GM23338 (cell line): ENCODE data around the gene FSIP1. TPM values are rescaled to one million over a fixed set of nuclear protein-coding genes. Genes with fewer than 3 reads are reported as not detected.
A peak's percentile ranks its signal among the peaks of the same experiment; 100 is the strongest.

Source experiments
- ATAC-seq: fragments of 200-7000 bp; cut with Tn5 transposase; 3 replicates; pipeline ENCODE4 v1.9.1; 2020
- DNase-seq: peaks from one replicate; pipeline ENCODE4 v3.0.0-alpha.2; 2015; ENCODE audit warnings: low spot score
- H2AFZ ChIP-seq: fragments of 200-600 bp; sonication (generic); 2 replicates; pipeline ENCODE4 v1.8.0; 2016; ENCODE audit warnings: antibody characterized with exemption, mild to moderate bottlenecking, moderate library complexity
- H3F3A ChIP-seq: fragments of 200-600 bp; sonication (generic); replicated peaks from 2 replicates; pipeline ENCODE4 v1.8.0; 2017; ENCODE audit warnings: antibody characterized with exemption, mixed run types, low read depth
- H3K27ac ChIP-seq: fragments of 200-600 bp; sonication (generic); 2 replicates; pipeline ENCODE4 v1.6.1; 2016; ENCODE audit warnings: low read depth
- H3K27me3 ChIP-seq: fragments of 200-600 bp; sonication (generic); 2 replicates; pipeline ENCODE4 v1.8.0; 2016; ENCODE audit warnings: mild to moderate bottlenecking, mixed run types, moderate library complexity; ENCODE audit not compliant: insufficient read depth
- H3K36me3 ChIP-seq: fragments of 200-600 bp; sonication (generic); 2 replicates; pipeline ENCODE4 v1.8.0; 2016; ENCODE audit warnings: mild to moderate bottlenecking; ENCODE audit not compliant: insufficient read depth
- H3K4me1 ChIP-seq: fragments of 200-600 bp; sonication (generic); 2 replicates; pipeline ENCODE4 v1.8.0; 2016; ENCODE audit warnings: mild to moderate bottlenecking, moderate library complexity; ENCODE audit not compliant: insufficient read depth
- H3K4me2 ChIP-seq: fragments of 200-600 bp; sonication (generic); 2 replicates; pipeline ENCODE4 v1.7.1; 2017; ENCODE audit warnings: mixed run types
- H3K4me3 ChIP-seq: fragments of 200-600 bp; sonication (generic); 2 replicates; pipeline ENCODE4 v1.6.1; 2016; ENCODE audit warnings: mixed run types
- H3K79me2 ChIP-seq: fragments of 200-600 bp; sonication (generic); replicated peaks from 2 replicates; pipeline ENCODE4 v1.8.0; 2017; ENCODE audit warnings: mild to moderate bottlenecking; ENCODE audit not compliant: insufficient read depth
- H3K9me2 ChIP-seq: fragments of 200-600 bp; sonication (generic); 2 replicates; pipeline ENCODE4 v1.8.0; 2017; ENCODE audit not compliant: insufficient read depth
- H4K20me1 ChIP-seq: fragments of 200-600 bp; sonication (generic); replicated peaks from 2 replicates; pipeline ENCODE4 v1.8.0; 2017; ENCODE audit warnings: mild to moderate bottlenecking; ENCODE audit not compliant: insufficient read depth
- H3K27ac Mint-ChIP-seq: 2 replicates; pipeline ENCODE4 v1.8.0; 2020; ENCODE audit warnings: inconsistent platforms, mild to moderate bottlenecking, moderate library complexity, mixed read lengths
- H3K27me3 Mint-ChIP-seq: 3 replicates; pipeline ENCODE4 v1.8.0; 2022; ENCODE audit warnings: low read depth, mild to moderate bottlenecking, moderate library complexity, mixed read lengths, inconsistent platforms; ENCODE audit not compliant: insufficient read depth, poor library complexity
- H3K36me3 Mint-ChIP-seq: 3 replicates; pipeline ENCODE4 v1.8.0; 2021; ENCODE audit warnings: low read depth, mild to moderate bottlenecking, inconsistent platforms, moderate library complexity, mixed read lengths
- H3K4me1 Mint-ChIP-seq: 3 replicates; pipeline ENCODE4 v1.8.0; 2020; ENCODE audit warnings: mild to moderate bottlenecking, inconsistent platforms, mixed read lengths
- H3K4me3 Mint-ChIP-seq: 3 replicates; pipeline ENCODE4 v1.8.0; 2021; ENCODE audit warnings: moderate library complexity, mild to moderate bottlenecking, inconsistent platforms, mixed read lengths
- H3K9me3 Mint-ChIP-seq: 3 replicates; pipeline ENCODE4 v1.8.0; 2020; ENCODE audit warnings: moderate library complexity, mild to moderate bottlenecking, inconsistent platforms, mixed read lengths
- CREB1 ChIP-seq: fragments of 250-450 bp; sonication (Bioruptor Pico); IDR thresholded peaks from 2 replicates; pipeline ENCODE4 v1.5.0; 2020; ENCODE audit warnings: low read depth, mild to moderate bottlenecking, moderate library complexity
- EZH2 ChIP-seq: fragments of 200-600 bp; sonication (generic); IDR thresholded peaks from one replicate; pipeline ENCODE4 v1.8.0; 2017; ENCODE audit warnings: antibody characterized with exemption, mild to moderate bottlenecking, low read depth; ENCODE audit not compliant: unreplicated experiment
- EZH2phosphoT487 ChIP-seq: fragments of 200-600 bp; sonication (generic); IDR thresholded peaks from one replicate; pipeline ENCODE4 v1.8.1; 2018; ENCODE audit warnings: antibody characterized with exemption; ENCODE audit not compliant: unreplicated experiment
- JUNB ChIP-seq: IDR thresholded peaks from one replicate; pipeline ENCODE4 v1.6.1; 2016; ENCODE audit warnings: antibody characterized with exemption; ENCODE audit not compliant: unreplicated experiment
- NANOG ChIP-seq: IDR thresholded peaks from 2 replicates; pipeline ENCODE4 v1.6.1; 2016; ENCODE audit warnings: antibody characterized with exemption, borderline replicate concordance
- POLR2AphosphoS5 ChIP-seq: IDR thresholded peaks from 2 replicates; pipeline ENCODE4 v1.6.1; 2016; ENCODE audit warnings: antibody characterized with exemption, low read depth
- REST ChIP-seq: IDR thresholded peaks from one replicate; pipeline ENCODE4 v1.6.1; 2018; ENCODE audit warnings: antibody characterized with exemption; ENCODE audit not compliant: unreplicated experiment
- STAT1 ChIP-seq: IDR thresholded peaks from one replicate; pipeline ENCODE4 v1.6.1; 2016; ENCODE audit warnings: antibody characterized with exemption; ENCODE audit not compliant: unreplicated experiment
- ZNF114 ChIP-seq: fragments of 250-450 bp; sonication (Bioruptor Pico); IDR thresholded peaks from 2 replicates; pipeline ENCODE4 v1.5.0; 2020; ENCODE audit warnings: mild to moderate bottlenecking, moderate library complexity
- ZNF331 ChIP-seq: fragments of 250-450 bp; sonication (Bioruptor Pico); IDR thresholded peaks from 2 replicates; pipeline ENCODE4 v1.5.0; 2020; ENCODE audit warnings: low read depth, mild to moderate bottlenecking, moderate library complexity
- polyA plus RNA-seq: library from polyadenylated mRNA; unstranded; fragments of >200 nt; fragmentation: Nextera tagmentation; extraction: Ambion mirVana; gene quantifications from 2 replicates; pipeline ENCODE4 v1.2.1, GENCODE V29; 2016
- total RNA-seq: library from RNA; depleted of rRNA; stranded (reverse); fragments of >200 nt; shearing (Covaris generic); gene quantifications from 2 replicates; pipeline ENCODE4 v1.2.3, GENCODE V29; 2014
- TF ChIP-seq, protein P1 (sequence below), 2 experiments: fragments of 200-600 bp in 1 of 2; sonication (generic) in 1 of 2; conservative IDR thresholded peaks; 2 replicates each; pipeline versions ENCODE4 v1.5.1 to v1.6.1; 2016 to 2017; ENCODE audit warnings: antibody characterized with exemption in 2 of 2, low read depth in 2 of 2, mild to moderate bottlenecking in 2 of 2, moderate library complexity in 1 of 2
- TF ChIP-seq, protein P2 (sequence below): IDR thresholded peaks from 2 replicates; pipeline ENCODE4 v1.6.1; 2016; ENCODE audit warnings: antibody characterized with exemption
- TF ChIP-seq, protein P3 (sequence below): fragments of 250-450 bp; sonication (Bioruptor Pico); IDR thresholded peaks from 2 replicates; pipeline ENCODE4 v1.5.0; 2020; ENCODE audit warnings: mild to moderate bottlenecking, moderate library complexity

Gene FSIP1
- total and polyA plus RNA-seq, 2 experiments from 2014 or later, result 0.92 to 2.1 TPM

DNA sequence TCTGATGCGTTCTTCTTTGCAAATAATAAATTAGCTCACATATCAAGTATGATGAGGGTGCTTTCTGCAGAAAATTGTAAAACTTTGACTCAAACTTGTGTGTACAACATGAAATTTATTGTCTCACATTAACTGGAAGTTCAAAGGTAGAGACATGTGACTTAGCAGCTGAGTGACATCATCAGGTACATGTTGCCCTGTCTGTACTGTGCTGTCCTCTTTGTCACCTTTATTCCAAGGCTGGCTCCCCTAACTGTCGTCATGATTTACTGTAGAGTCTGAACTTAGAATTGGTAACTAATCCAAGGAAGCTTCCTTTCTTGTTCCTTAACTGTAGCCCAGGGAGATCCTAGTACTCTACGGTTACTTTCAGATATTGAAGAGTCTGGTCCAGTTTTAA is 12.3 kb upstream of the FSIP1 start:
- peaks cover 53% of the 10 kb centered on the region for H3K4me1 Mint-ChIP-seq
- peaks cover 5% of the 10 kb centered on the region; the same call in 1 of the 2 replicates for H4K20me1 ChIP-seq

More for the DNA sequence above, 12.3 kb upstream of the FSIP1 start:
- Mint-ChIP-seq H3K27ac (no peak overlapping the region), H3K27me3 (peaks cover 11% of the 10 kb centered on the region), H3K9me3 (no peaks in the 10 kb centered on the region), H3K36me3 (peaks cover 22% of the 10 kb centered on the region), H3K4me3 (no peak overlapping the region)
- no peak for ATAC-seq
- peaks cover 6% of the 10 kb centered on the region; the same call in 1 of the 2 replicates for H3K9me2 ChIP-seq
- no peak overlapping the region for H3K4me3 ChIP-seq
- no peak overlapping the region for H2AFZ ChIP-seq
- H3K4me2 ChIP-seq, result no peak overlapping the region
- peak overlapping the region; percentile 21; the same call in 1 of the 2 replicates for H3K27ac ChIP-seq
- H3K4me1 ChIP-seq, result peaks cover 15% of the 10 kb centered on the region; the same call in 1 of the 2 replicates
- no peak for DNase-seq
- 0 out of 2 replicates have a peak, but pooled peaks cover 14% of the 10 kb centered on the region for H3F3A ChIP-seq
- H3K36me3 ChIP-seq, result 0 out of 2 replicates have a peak, but pooled peaks cover 9% of the 10 kb centered on the region
- TF ChIP-seq POLR2AphosphoS5 (no peak), ZNF331 (CRISPR knock-in tag) (no peak), EZH2phosphoT487 (no peak), NANOG (no peak), JUNB (no peak), EZH2 (no peak), CREB1 (no peak), ZNF114 (no peak), REST (no peak), STAT1 (no peak)
- TF ChIP-seq, protein P1, sequence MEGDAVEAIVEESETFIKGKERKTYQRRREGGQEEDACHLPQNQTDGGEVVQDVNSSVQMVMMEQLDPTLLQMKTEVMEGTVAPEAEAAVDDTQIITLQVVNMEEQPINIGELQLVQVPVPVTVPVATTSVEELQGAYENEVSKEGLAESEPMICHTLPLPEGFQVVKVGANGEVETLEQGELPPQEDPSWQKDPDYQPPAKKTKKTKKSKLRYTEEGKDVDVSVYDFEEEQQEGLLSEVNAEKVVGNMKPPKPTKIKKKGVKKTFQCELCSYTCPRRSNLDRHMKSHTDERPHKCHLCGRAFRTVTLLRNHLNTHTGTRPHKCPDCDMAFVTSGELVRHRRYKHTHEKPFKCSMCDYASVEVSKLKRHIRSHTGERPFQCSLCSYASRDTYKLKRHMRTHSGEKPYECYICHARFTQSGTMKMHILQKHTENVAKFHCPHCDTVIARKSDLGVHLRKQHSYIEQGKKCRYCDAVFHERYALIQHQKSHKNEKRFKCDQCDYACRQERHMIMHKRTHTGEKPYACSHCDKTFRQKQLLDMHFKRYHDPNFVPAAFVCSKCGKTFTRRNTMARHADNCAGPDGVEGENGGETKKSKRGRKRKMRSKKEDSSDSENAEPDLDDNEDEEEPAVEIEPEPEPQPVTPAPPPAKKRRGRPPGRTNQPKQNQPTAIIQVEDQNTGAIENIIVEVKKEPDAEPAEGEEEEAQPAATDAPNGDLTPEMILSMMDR (conservative IDR thresholded peaks at IDR 0.05; ENCODE audit: low read depth in 2 of 2), result no peak
- TF ChIP-seq, protein P2, sequence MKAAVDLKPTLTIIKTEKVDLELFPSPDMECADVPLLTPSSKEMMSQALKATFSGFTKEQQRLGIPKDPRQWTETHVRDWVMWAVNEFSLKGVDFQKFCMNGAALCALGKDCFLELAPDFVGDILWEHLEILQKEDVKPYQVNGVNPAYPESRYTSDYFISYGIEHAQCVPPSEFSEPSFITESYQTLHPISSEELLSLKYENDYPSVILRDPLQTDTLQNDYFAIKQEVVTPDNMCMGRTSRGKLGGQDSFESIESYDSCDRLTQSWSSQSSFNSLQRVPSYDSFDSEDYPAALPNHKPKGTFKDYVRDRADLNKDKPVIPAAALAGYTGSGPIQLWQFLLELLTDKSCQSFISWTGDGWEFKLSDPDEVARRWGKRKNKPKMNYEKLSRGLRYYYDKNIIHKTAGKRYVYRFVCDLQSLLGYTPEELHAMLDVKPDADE, result no peak
- TF ChIP-seq, protein P3, sequence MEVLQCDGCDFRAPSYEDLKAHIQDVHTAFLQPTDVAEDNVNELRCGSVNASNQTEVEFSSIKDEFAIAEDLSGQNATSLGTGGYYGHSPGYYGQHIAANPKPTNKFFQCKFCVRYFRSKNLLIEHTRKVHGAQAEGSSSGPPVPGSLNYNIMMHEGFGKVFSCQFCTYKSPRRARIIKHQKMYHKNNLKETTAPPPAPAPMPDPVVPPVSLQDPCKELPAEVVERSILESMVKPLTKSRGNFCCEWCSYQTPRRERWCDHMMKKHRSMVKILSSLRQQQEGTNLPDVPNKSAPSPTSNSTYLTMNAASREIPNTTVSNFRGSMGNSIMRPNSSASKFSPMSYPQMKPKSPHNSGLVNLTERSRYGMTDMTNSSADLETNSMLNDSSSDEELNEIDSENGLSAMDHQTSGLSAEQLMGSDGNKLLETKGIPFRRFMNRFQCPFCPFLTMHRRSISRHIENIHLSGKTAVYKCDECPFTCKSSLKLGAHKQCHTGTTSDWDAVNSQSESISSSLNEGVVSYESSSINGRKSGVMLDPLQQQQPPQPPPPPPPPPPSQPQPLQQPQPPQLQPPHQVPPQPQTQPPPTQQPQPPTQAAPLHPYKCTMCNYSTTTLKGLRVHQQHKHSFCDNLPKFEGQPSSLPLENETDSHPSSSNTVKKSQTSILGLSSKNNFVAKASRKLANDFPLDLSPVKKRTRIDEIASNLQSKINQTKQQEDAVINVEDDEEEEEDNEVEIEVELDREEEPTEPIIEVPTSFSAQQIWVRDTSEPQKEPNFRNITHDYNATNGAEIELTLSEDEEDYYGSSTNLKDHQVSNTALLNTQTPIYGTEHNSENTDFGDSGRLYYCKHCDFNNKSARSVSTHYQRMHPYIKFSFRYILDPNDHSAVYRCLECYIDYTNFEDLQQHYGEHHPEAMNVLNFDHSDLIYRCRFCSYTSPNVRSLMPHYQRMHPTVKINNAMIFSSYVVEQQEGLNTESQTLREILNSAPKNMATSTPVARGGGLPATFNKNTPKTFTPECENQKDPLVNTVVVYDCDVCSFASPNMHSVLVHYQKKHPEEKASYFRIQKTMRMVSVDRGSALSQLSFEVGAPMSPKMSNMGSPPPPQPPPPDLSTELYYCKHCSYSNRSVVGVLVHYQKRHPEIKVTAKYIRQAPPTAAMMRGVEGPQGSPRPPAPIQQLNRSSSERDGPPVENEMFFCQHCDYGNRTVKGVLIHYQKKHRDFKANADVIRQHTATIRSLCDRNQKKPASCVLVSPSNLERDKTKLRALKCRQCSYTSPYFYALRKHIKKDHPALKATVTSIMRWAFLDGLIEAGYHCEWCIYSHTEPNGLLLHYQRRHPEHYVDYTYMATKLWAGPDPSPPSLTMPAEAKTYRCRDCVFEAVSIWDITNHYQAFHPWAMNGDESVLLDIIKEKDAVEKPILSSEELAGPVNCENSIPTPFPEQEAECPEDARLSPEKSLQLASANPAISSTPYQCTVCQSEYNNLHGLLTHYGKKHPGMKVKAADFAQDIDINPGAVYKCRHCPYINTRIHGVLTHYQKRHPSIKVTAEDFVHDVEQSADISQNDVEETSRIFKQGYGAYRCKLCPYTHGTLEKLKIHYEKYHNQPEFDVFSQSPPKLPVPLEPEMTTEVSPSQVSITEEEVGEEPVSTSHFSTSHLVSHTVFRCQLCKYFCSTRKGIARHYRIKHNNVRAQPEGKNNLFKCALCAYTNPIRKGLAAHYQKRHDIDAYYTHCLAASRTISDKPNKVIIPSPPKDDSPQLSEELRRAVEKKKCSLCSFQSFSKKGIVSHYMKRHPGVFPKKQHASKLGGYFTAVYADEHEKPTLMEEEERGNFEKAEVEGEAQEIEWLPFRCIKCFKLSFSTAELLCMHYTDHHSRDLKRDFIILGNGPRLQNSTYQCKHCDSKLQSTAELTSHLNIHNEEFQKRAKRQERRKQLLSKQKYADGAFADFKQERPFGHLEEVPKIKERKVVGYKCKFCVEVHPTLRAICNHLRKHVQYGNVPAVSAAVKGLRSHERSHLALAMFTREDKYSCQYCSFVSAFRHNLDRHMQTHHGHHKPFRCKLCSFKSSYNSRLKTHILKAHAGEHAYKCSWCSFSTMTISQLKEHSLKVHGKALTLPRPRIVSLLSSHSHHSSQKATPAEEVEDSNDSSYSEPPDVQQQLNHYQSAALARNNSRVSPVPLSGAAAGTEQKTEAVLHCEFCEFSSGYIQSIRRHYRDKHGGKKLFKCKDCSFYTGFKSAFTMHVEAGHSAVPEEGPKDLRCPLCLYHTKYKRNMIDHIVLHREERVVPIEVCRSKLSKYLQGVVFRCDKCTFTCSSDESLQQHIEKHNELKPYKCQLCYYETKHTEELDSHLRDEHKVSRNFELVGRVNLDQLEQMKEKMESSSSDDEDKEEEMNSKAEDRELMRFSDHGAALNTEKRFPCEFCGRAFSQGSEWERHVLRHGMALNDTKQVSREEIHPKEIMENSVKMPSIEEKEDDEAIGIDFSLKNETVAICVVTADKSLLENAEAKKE, result no peak
- H3K79me2 ChIP-seq, result no peaks in the 10 kb centered on the region
- H3K27me3 ChIP-seq, result no peaks in the 10 kb centered on the region
